HG03108 (cell line): ENCODE results near the gene XYLT1.
"Not testable (repeated sequence)": the region's sequence is repeated elsewhere in the genome, so short reads cannot be mapped to it uniquely, and the experiment has no call there.

ENCODE experiments used
- ATAC-seq: cut with Tn5 transposase; IDR thresholded peaks from one replicate; pipeline ENCODE4 v1.9.1; 2021; ENCODE audit warnings: moderate library complexity; ENCODE audit not compliant: unreplicated experiment

XYLT1 gene

GRCh38 chr16:17340804-17341203, 130.0 kb downstream of the XYLT1 start:
- no peak for ATAC-seq

GRCh38 chr16:17339764-17340541, 130.8 kb downstream of the XYLT1 start:
- ATAC-seq: no peak

- ATAC-seq: no peak
Measured at GRCh38 chr16:17338244-17338643, 132.5 kb downstream of the XYLT1 start.

- ATAC-seq: no peak
Measured at GRCh38 chr16:17336530-17336900, 134.2 kb downstream of the XYLT1 start.

GRCh38 chr16:17335826-17336529, 134.8 kb downstream of the XYLT1 start:
- no peak for ATAC-seq

GRCh38 chr16:17335406-17335805, 135.4 kb downstream of the XYLT1 start:
- ATAC-seq: not testable (repeated sequence)

GRCh38 chr16:17334096-17334495, 136.7 kb downstream of the XYLT1 start:
- ATAC-seq: no peak

GRCh38 chr16:17333229-17333628, 137.5 kb downstream of the XYLT1 start:
- no peak for ATAC-seq

GRCh38 chr16:17331991-17332390, 138.8 kb downstream of the XYLT1 start:
- no peak for ATAC-seq

- ATAC-seq: no peak
Measured at GRCh38 chr16:17331071-17331607, 139.6 kb downstream of the XYLT1 start.

- no peak for ATAC-seq
Measured at GRCh38 chr16:17330044-17330443, 140.7 kb downstream of the XYLT1 start.

- no peak for ATAC-seq
Measured at GRCh38 chr16:17329391-17329790, 141.4 kb downstream of the XYLT1 start.

GRCh38 chr16:17328932-17329331, 141.8 kb downstream of the XYLT1 start:
- ATAC-seq: no peak

- no peak for ATAC-seq
Measured at GRCh38 chr16:17327664-17328335, 143.0 kb downstream of the XYLT1 start.

GRCh38 chr16:17325476-17326143, 145.2 kb downstream of the XYLT1 start:
- ATAC-seq: no peak

GRCh38 chr16:17324451-17324850, 146.3 kb downstream of the XYLT1 start:
- ATAC-seq: no peak

- no peak for ATAC-seq
Measured at GRCh38 chr16:17323171-17323570, 147.6 kb downstream of the XYLT1 start.

GRCh38 chr16:17321824-17322223, 148.9 kb downstream of the XYLT1 start:
- ATAC-seq: no peak

- ATAC-seq: no peak
Measured at GRCh38 chr16:17320009-17320408, 150.8 kb downstream of the XYLT1 start.

- no peak for ATAC-seq
Measured at GRCh38 chr16:17318238-17318637, 152.5 kb downstream of the XYLT1 start.

GRCh38 chr16:17316005-17316404, 154.8 kb downstream of the XYLT1 start:
- ATAC-seq: no peak
